ENCODE results near the gene TMEM165.

The TMEM165 gene

DNA sequence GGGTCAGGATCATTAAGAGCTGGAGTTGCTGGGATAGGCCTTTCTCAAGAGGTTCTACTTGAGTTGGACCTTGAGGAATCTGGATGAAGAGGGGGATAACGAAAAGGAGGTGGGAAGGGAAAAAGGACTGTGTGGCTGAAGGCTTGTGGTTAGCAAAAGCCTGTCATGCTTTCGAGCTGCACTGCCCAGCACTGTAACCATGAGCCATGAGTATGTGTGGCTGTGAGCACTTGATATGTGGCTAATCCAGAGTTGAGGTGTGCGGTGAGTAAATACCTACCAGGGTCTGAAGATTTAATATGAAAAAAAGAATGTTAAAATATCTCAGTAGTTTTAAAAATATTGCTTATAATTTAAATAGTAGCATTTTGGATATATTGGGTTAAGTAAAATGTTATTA is 11.4 kb downstream of the TMEM165 start:
- no peak for DNase-seq

DNA sequence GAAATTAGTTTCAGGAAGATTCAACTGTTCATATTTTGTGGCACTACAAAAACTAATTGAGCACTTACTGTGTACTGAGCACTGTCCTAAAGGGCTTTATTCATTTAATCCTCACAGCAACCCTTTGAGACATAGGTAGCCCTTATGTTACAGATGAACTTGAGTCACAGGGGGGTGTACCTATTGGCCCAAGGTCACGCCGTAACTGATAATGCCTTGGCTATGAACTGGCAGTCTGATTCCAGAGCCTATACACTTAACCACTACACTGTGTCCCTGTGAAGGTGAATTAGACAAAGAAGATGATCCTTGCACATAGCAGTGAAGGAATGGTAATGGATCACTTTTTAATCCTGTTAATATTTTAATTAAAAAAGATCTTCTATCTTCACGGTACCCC is 12.0 kb downstream of the TMEM165 start:
- DNase-seq = no peak

DNA sequence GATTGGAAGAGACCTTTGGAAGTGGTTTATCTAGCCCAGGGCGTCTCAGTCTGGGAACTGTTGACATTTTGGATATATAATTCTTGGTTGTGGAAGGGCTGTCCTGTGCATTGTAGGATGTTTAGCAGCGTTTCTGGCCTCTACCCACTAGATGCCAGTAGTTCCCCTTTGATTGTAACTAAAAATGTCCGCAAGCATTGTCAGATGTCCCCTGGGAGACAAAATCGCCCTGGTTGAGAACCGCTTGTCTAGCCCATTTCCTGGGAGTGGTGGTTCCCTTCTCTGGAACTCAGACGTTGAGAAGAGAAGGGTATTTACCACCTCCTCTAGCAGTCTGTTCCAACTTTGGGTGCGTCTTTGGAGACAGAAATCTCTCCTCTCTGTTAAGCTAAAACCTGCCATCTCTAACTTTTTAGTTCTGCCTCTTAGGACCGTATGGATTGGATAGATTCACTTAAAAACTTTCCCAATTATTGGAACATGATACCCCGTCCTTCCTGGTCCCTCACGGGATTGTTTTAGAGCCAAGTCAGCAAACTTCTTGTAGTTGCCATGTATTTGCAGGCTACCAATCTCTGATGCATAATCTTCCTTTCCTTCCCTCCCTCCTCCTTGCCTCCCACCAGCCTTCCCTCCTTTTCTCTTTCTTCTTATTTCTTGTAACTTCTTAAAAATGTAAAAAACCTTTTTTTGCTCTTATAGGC is 13.9 kb downstream of the TMEM165 start:
- DNase-seq = no peak

DNA sequence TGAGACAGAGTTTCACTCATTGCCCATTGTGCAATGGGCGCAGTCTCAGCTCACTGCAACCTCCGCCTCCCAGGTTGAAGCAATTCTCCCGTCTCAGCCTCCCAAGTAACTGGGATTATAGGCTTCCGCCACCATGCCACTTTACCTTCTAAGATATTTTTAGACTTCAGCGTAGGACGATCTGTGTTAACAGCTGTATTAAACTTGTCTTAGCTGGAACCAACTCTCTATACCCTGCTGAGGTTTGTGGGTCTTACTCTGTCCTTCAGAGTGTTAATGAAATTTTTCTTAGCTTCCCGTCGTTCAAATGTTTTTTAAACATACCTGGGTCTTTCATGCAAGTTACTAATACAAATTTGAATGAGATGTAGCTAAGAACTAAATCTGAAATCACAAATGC is 14.7 kb downstream of the TMEM165 start:
- DNase-seq = no peak

- no peak for DNase-seq
Measured at GRCh38 chr4:55411621-55412020, 15.9 kb downstream of the TMEM165 start.

DNA sequence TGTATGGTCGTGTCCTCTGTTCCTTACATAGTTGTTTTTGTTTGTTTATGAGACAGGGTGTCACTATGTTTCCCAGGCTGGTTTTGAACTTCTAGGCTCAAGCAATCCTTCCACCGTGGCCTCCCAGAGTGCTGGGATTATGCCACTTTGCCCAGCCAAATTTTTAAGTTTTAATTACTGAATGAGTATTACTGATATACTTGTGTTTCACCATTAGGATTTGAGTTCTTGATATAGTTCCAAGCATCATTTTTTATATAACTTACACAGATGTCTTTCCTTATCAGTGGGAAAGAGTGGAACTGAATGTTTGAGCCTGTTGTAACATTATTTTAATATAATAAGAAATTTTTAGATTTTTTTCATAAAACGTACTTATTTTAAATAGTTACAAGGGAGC is 20.4 kb downstream of the TMEM165 start:
- no peak for DNase-seq

GRCh38 chr4:55424791-55425190 is 29.0 kb downstream of the TMEM165 start:
- no peak for DNase-seq

DNA sequence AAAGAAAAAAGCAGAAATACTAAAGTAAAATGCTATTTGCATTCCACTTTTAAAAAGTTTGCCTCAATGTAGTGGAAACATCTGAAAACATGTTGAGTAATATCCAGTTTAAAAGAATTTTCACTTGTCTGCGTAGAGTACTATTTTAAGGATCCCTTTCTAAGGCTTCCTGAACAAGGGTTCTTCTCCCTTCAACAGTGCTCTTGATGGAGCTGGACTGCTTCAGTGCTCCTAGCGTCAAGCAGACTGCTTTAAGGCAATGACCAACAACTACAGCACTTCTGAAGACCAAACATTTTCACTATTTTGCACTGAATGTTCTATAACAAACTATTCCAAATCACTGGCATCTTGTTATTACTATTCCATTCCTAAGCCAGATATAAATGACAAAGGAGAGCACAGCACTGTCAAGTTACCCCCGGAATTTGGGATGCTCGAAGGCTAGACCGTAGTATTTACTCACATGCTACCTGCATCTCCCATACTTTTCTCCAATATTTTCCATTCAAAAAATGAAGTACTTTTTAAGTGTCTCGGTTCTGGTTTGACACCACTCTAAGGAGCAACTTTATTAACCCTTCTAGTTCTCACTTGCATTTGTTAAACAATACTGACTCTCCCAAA is 36.1 kb downstream of the TMEM165 start:
- no peak for DNase-seq

- no peak for DNase-seq
Measured at GRCh38 chr4:55435141-55435841, 39.5 kb downstream of the TMEM165 start.

GRCh38 chr4:55437356-55437796 is 41.6 kb downstream of the TMEM165 start:
- DNase-seq = no peak

DNA sequence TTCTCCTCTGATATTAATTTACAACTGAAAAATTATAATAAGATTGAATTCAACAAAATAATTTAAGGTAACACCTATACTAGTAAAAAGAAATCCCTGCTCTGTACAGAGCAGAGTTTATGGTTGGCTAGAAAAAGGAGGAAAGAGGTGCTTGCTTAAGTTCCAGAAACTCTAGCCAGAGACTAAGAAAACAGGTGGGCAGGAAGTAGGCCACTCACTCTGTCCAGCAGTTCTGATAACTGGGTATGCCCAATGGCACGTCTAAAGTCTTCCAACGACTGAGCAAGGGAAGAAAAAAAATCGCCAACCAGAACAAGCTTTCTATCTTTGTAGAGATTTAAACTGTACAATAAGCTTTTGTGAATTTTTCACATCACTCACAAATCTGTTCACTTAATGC is 42.1 kb downstream of the TMEM165 start:
- no peak for DNase-seq

DNA sequence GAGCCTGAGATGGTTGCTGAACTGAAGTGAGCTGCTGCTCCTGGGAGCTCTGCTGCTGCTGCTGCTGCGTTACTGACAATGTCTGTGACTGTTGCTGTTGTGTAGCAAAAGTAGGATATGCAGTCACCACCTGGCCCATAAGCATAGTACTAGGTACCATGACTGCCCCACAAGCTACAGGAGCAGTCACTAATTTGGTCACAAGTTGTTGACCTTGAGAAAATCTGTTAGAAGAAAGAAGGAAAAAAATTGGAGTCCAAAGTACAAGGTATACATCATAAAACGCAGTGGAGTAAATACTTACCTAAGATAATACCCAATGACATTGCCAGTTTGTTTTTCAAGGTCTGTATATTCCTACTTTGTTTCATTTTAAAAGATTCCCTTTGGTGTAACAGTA is 42.6 kb downstream of the TMEM165 start:
- DNase-seq = no peak

GRCh38 chr4:55439023-55439422 is 43.3 kb downstream of the TMEM165 start:
- DNase-seq = peak in 1 of 3 experiments; percentile 69

DNA sequence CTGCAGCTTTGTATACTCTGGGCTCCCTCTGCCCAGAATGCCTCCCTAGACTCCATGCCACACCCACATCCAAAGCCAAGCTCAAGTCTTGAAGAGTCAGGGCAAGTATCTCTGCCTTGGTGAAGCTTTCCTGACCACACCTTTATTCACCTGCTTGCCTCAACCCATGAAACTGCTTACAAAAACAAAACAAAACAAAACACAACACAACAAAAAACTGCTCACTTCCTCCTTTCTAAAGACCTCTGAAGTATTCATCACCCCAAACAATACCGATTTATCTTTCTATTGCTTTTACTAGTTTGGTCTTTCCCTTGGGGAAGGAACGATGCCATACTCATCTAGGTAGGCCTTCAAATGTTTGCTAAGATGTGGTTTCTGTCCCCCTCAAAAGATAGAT is 45.0 kb downstream of the TMEM165 start:
- DNase-seq = no peak

GRCh38 chr4:55442541-55442940 is 46.8 kb downstream of the TMEM165 start:
- DNase-seq = no peak

DNA sequence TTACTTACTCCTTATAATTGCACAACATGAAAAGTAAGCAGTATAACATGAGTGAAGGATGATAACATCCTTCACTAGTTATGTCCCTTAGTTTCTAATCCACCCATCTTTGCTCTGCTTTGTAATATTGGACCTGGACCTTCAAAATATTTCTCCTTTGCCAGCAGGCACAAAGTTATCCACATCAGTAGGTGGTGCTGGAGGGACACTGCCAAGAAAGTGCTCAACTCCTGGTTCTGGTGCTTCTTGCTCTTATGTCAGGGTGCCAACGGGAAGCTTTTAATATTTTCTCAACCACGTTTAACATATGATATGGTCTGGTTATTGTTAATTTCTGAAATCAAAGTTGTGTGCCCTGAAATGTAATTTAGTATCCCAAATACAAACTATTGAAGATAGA is 49.1 kb downstream of the TMEM165 start:
- DNase-seq = peak in 2 of 3 experiments; percentile 2 to 41

- no peak for DNase-seq
Measured at GRCh38 chr4:55445921-55446577, 50.3 kb downstream of the TMEM165 start.

GRCh38 chr4:55446578-55446922 is 50.8 kb downstream of the TMEM165 start:
- DNase-seq = no peak

DNA sequence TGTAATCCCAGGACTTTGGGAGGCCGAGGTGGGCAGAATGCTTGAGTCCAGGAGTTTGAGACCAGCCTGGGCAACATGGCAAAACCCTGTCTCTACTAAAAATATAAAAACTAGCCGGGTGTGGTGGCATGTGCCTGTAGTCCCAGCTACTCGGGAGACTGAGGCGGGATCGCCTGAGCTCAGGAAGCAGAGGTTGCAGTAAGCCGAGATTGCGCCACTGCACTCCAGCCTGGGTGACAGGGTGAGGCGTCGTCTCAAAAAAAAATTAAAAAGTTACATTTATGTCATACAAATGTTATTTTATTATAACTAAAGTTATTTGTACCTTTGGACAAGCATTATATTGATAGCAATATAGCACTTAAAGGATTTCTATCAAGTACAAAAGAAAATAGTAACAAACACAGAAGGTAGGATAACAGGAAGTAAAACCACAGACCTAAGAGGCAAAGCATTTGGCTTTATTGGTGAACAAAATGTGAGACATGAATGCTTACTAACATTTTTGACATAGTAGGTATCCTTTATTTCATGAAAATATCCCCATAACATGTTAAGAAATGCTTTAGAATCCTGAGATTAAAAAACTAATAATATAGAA is 51.5 kb downstream of the TMEM165 start:
- no peak for DNase-seq

GRCh38 chr4:55447831-55448230 is 52.1 kb downstream of the TMEM165 start:
- no peak for DNase-seq

DNA sequence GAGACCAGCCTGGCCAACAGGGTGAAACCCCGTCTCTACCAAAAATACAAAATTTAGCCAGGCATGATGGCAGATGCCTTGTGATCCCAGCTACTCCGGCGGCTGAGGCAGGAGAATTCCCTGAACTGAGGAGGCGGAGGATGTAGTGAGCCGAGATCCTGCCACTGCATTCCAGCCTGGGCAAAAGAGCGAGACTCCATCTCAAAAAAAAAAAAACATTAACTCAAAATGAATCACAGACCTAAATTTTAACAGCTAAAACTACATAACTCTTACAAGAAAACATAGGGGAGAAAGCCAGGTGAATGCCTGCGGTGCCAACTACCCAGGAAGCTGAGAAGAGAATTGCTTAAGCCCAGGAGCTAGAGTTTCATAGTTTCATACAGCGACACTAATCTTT is 54.8 kb downstream of the TMEM165 start:
- DNase-seq = no peak

DNA sequence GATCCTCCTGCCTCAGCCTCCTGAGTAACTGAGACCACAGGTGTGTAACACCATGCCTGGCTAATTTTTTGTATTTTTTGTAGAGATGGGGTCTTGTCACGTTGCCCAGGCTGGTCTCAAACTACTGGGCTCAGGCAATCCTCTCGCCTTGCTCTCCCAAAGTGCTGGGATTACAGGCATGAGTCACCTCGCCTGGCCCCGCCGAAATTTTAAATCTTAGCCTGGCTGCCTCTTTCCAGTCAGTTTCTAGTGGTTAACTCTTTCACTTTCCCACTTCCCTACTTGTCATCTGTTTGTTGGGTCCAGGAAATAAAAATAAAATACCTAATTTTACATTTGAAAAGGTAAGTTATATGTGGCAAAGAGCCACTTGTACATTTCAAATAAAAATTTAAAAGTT is 62.4 kb downstream of the TMEM165 start:
- no peak for DNase-seq

DNA sequence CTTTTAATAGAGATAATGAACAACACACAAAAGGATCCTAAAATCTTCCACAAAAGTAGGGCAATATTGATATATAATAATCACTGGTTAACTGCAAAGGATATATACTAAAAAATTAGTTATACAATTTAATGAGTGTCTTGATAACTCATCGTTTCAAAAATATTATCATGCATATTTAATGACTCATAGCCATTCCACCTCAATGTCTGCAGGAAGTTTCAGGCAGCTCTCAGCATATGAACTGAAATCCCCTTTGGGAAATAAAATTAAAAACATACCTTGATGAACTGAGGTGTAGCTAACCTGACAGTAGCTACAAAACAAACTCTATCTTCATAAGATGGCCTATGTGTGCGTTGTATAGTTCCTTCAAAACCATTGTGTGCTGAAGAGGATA is 62.9 kb downstream of the TMEM165 start:
- DNase-seq = no peak
